ENCODE measurements around the gene DNAI2. TPM values are rescaled to one million over a fixed set of nuclear protein-coding genes. Genes with fewer than 3 reads are reported as not detected.
A peak's percentile ranks its signal among the peaks of the same experiment; 100 is the strongest.

The DNAI2 gene
- total RNA-seq, 1 donor from 2014 or later: 6.2 TPM

DNA sequence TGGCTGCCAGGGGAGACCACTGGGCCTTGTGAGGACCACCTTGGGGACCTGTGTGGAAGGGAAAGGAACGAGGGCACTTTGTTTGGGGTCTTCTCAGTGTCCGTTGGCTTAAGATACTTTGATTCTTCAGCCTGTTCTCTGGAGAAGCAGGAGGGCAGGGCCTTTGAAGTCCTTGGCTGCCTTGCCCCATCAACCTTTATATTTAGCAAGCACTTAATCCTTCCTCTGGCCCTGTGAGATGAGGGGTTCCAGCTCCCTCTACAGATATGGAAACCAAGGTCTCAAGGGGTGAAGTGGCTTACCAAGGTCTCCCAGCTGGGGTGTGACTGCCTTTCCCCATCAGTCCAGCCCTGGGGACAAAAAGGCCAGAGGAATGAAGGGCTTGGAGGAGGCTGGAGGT, 32.2 kb upstream of the DNAI2 start:
- no peak overlapping the region for H3K4me3 ChIP-seq
- no peaks in the 10 kb centered on the region for H3K27me3 ChIP-seq (ENCODE audit: low read depth)
- H3K4me1 ChIP-seq: peaks cover 17% of the 10 kb centered on the region
- no peak for DNase-seq
- ATAC-seq: peak; percentile 3 to 41
- no peaks in the 10 kb centered on the region for H3K36me3 ChIP-seq
- H3K9me3 ChIP-seq: no peaks in the 10 kb centered on the region
- TF ChIP-seq, protein P1, sequence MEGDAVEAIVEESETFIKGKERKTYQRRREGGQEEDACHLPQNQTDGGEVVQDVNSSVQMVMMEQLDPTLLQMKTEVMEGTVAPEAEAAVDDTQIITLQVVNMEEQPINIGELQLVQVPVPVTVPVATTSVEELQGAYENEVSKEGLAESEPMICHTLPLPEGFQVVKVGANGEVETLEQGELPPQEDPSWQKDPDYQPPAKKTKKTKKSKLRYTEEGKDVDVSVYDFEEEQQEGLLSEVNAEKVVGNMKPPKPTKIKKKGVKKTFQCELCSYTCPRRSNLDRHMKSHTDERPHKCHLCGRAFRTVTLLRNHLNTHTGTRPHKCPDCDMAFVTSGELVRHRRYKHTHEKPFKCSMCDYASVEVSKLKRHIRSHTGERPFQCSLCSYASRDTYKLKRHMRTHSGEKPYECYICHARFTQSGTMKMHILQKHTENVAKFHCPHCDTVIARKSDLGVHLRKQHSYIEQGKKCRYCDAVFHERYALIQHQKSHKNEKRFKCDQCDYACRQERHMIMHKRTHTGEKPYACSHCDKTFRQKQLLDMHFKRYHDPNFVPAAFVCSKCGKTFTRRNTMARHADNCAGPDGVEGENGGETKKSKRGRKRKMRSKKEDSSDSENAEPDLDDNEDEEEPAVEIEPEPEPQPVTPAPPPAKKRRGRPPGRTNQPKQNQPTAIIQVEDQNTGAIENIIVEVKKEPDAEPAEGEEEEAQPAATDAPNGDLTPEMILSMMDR (IDR thresholded peaks at IDR 0.05): no peak
- peak overlapping the region; percentile 41 for H3K27ac ChIP-seq
- intact Hi-C loops (cut with DNase I): no loop called here

DNA sequence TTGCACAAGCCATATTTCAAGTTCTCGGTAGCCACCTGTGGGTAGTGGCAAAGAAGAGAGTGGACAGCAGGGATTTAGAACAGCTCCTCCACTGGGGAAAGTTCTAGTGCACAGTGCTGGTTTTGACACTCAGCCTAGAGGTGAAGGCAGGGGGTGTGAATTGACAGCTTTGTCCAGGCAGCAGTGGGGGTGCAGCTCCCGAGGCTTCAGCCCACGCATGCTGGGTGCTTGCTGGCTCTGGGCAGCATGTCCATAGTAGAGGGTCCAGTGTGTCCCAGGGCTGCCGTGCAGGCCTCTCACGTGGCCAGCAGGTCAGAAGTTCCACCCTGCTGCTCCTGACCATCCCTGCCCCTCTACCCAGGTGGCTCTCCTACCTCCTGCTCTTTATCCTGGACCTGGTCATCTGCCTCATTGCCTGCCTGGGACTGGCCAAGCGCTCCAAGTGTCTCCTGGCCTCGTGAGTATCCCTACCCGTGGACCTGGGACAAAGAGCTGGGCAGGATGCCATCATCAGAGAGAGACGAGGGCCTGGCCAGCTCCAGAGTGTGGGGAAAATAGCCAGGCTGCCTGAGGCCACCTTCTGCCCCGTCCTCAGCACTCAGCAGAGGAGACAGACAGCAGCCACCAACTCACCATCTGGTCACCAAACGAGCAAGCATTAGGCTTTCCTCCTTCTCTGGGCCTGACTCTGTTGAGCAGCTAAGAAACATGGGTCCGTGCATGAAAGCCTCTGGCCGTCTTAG, 30.9 kb upstream of the DNAI2 start:
- Histone ChIP-seq H3K9me3 (no peaks in the 10 kb centered on the region), H3K4me1 (peaks cover 17% of the 10 kb centered on the region), H3K27me3 (ENCODE audit: low read depth) (no peaks in the 10 kb centered on the region), H3K4me3 (no peak overlapping the region), H3K27ac (no peak overlapping the region), H3K36me3 (no peaks in the 10 kb centered on the region)
- intact Hi-C loops (cut with DNase I): no loop called here
- ATAC-seq: no peak
- DNase-seq: no peak
- TF ChIP-seq, protein P1 (IDR thresholded peaks at IDR 0.05): no peak

DNA sequence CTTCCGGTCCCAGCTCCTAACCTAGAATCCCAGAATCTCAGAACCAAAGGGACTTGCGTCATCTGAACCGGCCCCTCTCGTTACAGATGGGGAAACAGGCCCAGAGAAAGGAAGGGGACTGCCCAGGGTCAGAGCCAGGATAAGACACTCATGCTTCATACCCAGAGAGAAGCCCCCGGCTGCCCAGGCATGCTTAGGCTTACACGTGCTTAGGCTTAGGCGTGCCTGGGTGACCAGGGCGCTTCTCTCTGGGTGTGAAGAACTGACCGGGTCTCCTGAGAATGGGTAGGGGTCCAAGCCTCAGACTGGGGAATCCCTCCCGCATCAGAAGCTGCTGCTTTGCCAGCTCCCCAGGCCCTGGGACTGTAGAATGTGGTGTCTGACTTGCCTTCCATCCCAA, 29.9 kb upstream of the DNAI2 start:
- Histone ChIP-seq H3K36me3 (no peaks in the 10 kb centered on the region), H3K27me3 (ENCODE audit: low read depth) (no peaks in the 10 kb centered on the region), H3K9me3 (no peaks in the 10 kb centered on the region), H3K27ac (no peak overlapping the region), H3K4me1 (peaks cover 17% of the 10 kb centered on the region), H3K4me3 (no peak overlapping the region)
- intact Hi-C loops (cut with DNase I): no loop called here
- TF ChIP-seq, protein P1 (IDR thresholded peaks at IDR 0.05): no peak
- DNase-seq (no peak), ATAC-seq (no peak)

DNA sequence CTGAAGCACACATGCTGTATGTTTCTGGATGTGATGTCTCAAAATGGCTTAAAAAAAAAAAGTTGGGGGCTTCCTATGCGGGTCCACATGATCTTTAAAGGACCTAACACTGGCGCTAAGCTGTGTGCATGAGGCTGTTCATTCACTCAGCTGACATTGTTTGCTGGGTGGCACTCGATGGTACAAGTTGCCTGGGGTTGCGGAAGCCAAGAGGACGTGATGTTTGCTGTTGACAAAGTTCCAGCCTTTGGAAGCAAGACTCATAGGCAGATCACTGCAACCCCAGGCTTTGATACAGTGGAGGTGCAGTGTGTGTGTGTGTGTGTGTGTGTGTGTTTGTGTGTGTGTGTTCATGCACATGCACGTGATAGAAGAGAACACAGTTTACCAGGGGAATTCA, 29.5 kb upstream of the DNAI2 start:
- no peak overlapping the region for H3K27ac ChIP-seq
- TF ChIP-seq, protein P1 (IDR thresholded peaks at IDR 0.05): no peak
- peak in 1 of 2 donors; percentile 23 for ATAC-seq
- H3K27me3 ChIP-seq (ENCODE audit: low read depth): no peaks in the 10 kb centered on the region
- intact Hi-C loops (cut with DNase I): no loop called here
- H3K4me3 ChIP-seq: no peak overlapping the region
- no peaks in the 10 kb centered on the region for H3K36me3 ChIP-seq
- peaks cover 17% of the 10 kb centered on the region for H3K4me1 ChIP-seq
- no peaks in the 10 kb centered on the region for H3K9me3 ChIP-seq
- no peak for DNase-seq

DNA sequence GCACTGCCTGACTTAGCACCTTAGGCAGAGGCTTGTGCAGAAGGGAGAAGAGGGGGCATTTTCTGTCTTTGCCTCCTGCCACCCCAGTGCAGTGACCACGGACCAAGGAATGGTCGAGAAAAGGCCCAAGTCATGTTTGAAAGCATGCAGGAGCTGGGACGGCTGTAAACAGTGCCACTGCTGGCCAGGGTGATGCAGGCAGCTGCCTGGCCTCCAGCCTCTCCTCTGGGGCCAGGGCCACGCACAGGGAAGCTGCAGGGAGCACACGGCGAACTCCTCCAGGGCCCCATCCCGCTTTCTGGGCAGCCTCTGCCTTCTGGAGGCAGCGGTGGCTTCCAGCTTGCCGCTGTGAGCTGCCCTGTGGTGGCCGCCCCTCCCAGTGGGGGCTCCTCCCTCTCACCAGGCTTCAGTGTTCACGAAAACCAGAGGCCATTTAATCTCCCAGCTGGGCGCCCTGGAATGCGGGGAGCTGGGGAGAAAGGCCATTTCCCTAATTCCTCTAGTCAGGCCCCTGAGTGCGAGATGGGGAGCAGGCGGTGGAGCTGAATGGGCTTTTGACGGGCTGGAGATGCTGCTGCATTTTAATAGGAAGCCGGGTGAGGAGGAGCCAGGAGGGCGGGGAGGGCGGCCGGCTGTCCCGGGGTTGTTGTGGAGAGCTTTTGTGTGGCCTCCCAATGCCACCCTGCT, 28.7 kb upstream of the DNAI2 start:
- Histone ChIP-seq H3K4me3 (no peak overlapping the region), H3K27ac (no peak overlapping the region), H3K27me3 (ENCODE audit: low read depth) (no peaks in the 10 kb centered on the region), H3K36me3 (no peaks in the 10 kb centered on the region), H3K9me3 (no peaks in the 10 kb centered on the region), H3K4me1 (peaks cover 15% of the 10 kb centered on the region)
- intact Hi-C loops (cut with DNase I): no loop called here
- TF ChIP-seq, protein P1 (IDR thresholded peaks at IDR 0.05): no peak
- DNase-seq: no peak
- no peak for ATAC-seq

All from lower lobe of right lung (tissue), 2 donors.